ENCODE measurements around the gene CEP250. TPM values are rescaled to one million over a fixed set of nuclear protein-coding genes. Genes with fewer than 3 reads are reported as not detected.
A peak's percentile ranks its signal among the peaks of the same experiment; 100 is the strongest.

CEP250 gene
- total RNA-seq, 1 donor, result 23.5 TPM

- no peak overlapping the region for H3K4me3 ChIP-seq (ENCODE audit: insufficient read depth, low read length)
- H3K27me3 ChIP-seq (ENCODE audit: insufficient read depth, low read length), result no peaks in the 10 kb centered on the region
- no peak overlapping the region for H3K4me2 ChIP-seq (ENCODE audit: insufficient read depth, low read length)
- no peak for DNase-seq (ENCODE audit: insufficient read length, low spot score, missing footprints)
- H3K36me3 ChIP-seq (ENCODE audit: insufficient read depth, low read length), result peaks cover 46% of the 10 kb centered on the region
- no peak overlapping the region for H3K27ac ChIP-seq (ENCODE audit: low read depth, low read length)
- no peak for TF ChIP-seq CTCF (IDR thresholded peaks at IDR 0.05; ENCODE audit: extremely low read depth, low read depth, low read length)
- peaks cover 6% of the 10 kb centered on the region for H4K20me1 ChIP-seq (ENCODE audit: insufficient read depth, low read length)
- H3K4me1 ChIP-seq (ENCODE audit: insufficient read depth, low read length), result no peaks in the 10 kb centered on the region
- H3K79me2 ChIP-seq (ENCODE audit: insufficient read depth, low read length), result peaks cover 38% of the 10 kb centered on the region
- H2AFZ ChIP-seq (ENCODE audit: low read length), result no peak overlapping the region
- no peaks in the 10 kb centered on the region for H3K9me3 ChIP-seq (ENCODE audit: low read depth, low read length)
These were observed 7.0 kb downstream of the CEP250 start for GRCh38 chr20:35462351-35462750.

- H3K36me3 ChIP-seq (ENCODE audit: insufficient read depth, low read length), result peaks cover 57% of the 10 kb centered on the region
- no peak overlapping the region for H2AFZ ChIP-seq (ENCODE audit: low read length)
- peaks cover 4% of the 10 kb centered on the region for H3K4me1 ChIP-seq (ENCODE audit: insufficient read depth, low read length)
- peak; percentile 93 for TF ChIP-seq CTCF (IDR thresholded peaks at IDR 0.05; ENCODE audit: extremely low read depth, low read depth, low read length)
- no peak overlapping the region for H3K27ac ChIP-seq (ENCODE audit: low read depth, low read length)
- H3K9me3 ChIP-seq (ENCODE audit: low read depth, low read length), result no peaks in the 10 kb centered on the region
- no peaks in the 10 kb centered on the region for H3K27me3 ChIP-seq (ENCODE audit: insufficient read depth, low read length)
- peak; percentile 92 for DNase-seq (ENCODE audit: insufficient read length, low spot score, missing footprints)
- H3K4me3 ChIP-seq (ENCODE audit: insufficient read depth, low read length), result no peak overlapping the region
- peaks cover 6% of the 10 kb centered on the region for H4K20me1 ChIP-seq (ENCODE audit: insufficient read depth, low read length)
- peaks cover 26% of the 10 kb centered on the region for H3K79me2 ChIP-seq (ENCODE audit: insufficient read depth, low read length)
- H3K4me2 ChIP-seq (ENCODE audit: insufficient read depth, low read length), result no peak overlapping the region
These were observed 8.3 kb downstream of the CEP250 start for GRCh38 chr20:35463455-35464300.

GRCh38 chr20:35465976-35466375, 10.6 kb downstream of the CEP250 start:
- no peak overlapping the region for H3K4me2 ChIP-seq (ENCODE audit: insufficient read depth, low read length)
- H4K20me1 ChIP-seq (ENCODE audit: insufficient read depth, low read length), result peaks cover 9% of the 10 kb centered on the region
- no peaks in the 10 kb centered on the region for H3K9me3 ChIP-seq (ENCODE audit: low read depth, low read length)
- H3K4me3 ChIP-seq (ENCODE audit: insufficient read depth, low read length), result no peak overlapping the region
- peaks cover 4% of the 10 kb centered on the region for H3K4me1 ChIP-seq (ENCODE audit: insufficient read depth, low read length)
- H3K79me2 ChIP-seq (ENCODE audit: insufficient read depth, low read length), result peaks cover 14% of the 10 kb centered on the region
- TF ChIP-seq CTCF (IDR thresholded peaks at IDR 0.05; ENCODE audit: extremely low read depth, low read depth, low read length), result no peak
- DNase-seq (ENCODE audit: insufficient read length, low spot score, missing footprints), result no peak
- no peaks in the 10 kb centered on the region for H3K27me3 ChIP-seq (ENCODE audit: insufficient read depth, low read length)
- H3K27ac ChIP-seq (ENCODE audit: low read depth, low read length), result no peak overlapping the region
- peaks cover 61% of the 10 kb centered on the region for H3K36me3 ChIP-seq (ENCODE audit: insufficient read depth, low read length)
- H2AFZ ChIP-seq (ENCODE audit: low read length), result no peak overlapping the region

GRCh38 chr20:35466856-35467255, 11.5 kb downstream of the CEP250 start:
- Histone ChIP-seq H3K9me3 (ENCODE audit: low read depth, low read length) (no peaks in the 10 kb centered on the region), H2AFZ (ENCODE audit: low read length) (no peak overlapping the region), H4K20me1 (ENCODE audit: insufficient read depth, low read length) (peaks cover 9% of the 10 kb centered on the region), H3K4me3 (ENCODE audit: insufficient read depth, low read length) (no peak overlapping the region), H3K4me2 (ENCODE audit: insufficient read depth, low read length) (no peak overlapping the region), H3K4me1 (ENCODE audit: insufficient read depth, low read length) (peaks cover 4% of the 10 kb centered on the region), H3K27ac (ENCODE audit: low read depth, low read length) (no peak overlapping the region), H3K79me2 (ENCODE audit: insufficient read depth, low read length) (peaks cover 10% of the 10 kb centered on the region), H3K36me3 (ENCODE audit: insufficient read depth, low read length) (peaks cover 61% of the 10 kb centered on the region), H3K27me3 (ENCODE audit: insufficient read depth, low read length) (no peaks in the 10 kb centered on the region)
- peak; percentile 66 for DNase-seq (ENCODE audit: insufficient read length, low spot score, missing footprints)
- no peak for TF ChIP-seq CTCF (IDR thresholded peaks at IDR 0.05; ENCODE audit: extremely low read depth, low read depth, low read length)
